Caco-2 (cell line): ENCODE results near the gene NCKAP5. TPM values are rescaled to one million over a fixed set of nuclear protein-coding genes. Genes with fewer than 3 reads are reported as not detected.

Experiments
- BruUV-seq: library from RNA; stranded (reverse); fragments of 400-500 nt; replicated peaks from 2 replicates; lab custom pipeline; 2021; lab: Mats Ljungman, UMichigan
- CTCF ChIA-PET: fragments of 300-600 bp; sonication (Branson Sonifier 250); formaldehyde crosslinking; loops from one replicate; lab custom pipeline; 2022; ENCODE audit warnings: antibody characterized with exemption; lab: Charles Lee
- POLR2A ChIA-PET: fragments of 300-600 bp; sonication (Branson Sonifier 250); formaldehyde crosslinking; loops from one replicate; lab custom pipeline; 2022; ENCODE audit warnings: antibody characterized with exemption; lab: Charles Lee
- DNase-seq, 2 experiments: peaks; one replicate each; pipeline versions ENCODE4 v3.0.0 to v3.0.0-alpha.2; 2020 to 2022
- H3K27me3 ChIP-seq: replicated peaks from 2 replicates; pipeline ENCODE4 v1.6.0; 2011; ENCODE audit warnings: low read length; ENCODE audit not compliant: control insufficient read depth, insufficient read depth
- H3K36me3 ChIP-seq: 2 replicates; pipeline ENCODE4 v1.5.1; 2011; ENCODE audit warnings: low read length; ENCODE audit not compliant: control insufficient read depth, insufficient read depth
- H3K4me1 ChIP-seq: fragments of 250-450 bp; sonication (Bioruptor Pico); 2 replicates; pipeline ENCODE4 v1.5.1; 2020; ENCODE audit warnings: mild to moderate bottlenecking
- H3K4me3 ChIP-seq: 2 replicates; pipeline ENCODE4 v1.5.1; 2011; ENCODE audit warnings: low read depth, mild to moderate bottlenecking, control low read depth, low read length
- H3K9me3 ChIP-seq: fragments of 250-450 bp; sonication (Bioruptor Pico); 2 replicates; pipeline ENCODE4 v1.5.1; 2020; ENCODE audit warnings: mild to moderate bottlenecking, moderate library complexity
- H3K27ac Mint-ChIP-seq: one replicate; pipeline ENCODE4 v1.8.0; 2022; ENCODE audit warnings: mixed read lengths; ENCODE audit not compliant: unreplicated experiment
- H3K27me3 Mint-ChIP-seq: one replicate; pipeline ENCODE4 v1.8.0; 2022; ENCODE audit warnings: mixed read lengths; ENCODE audit not compliant: insufficient read depth, unreplicated experiment
- H3K36me3 Mint-ChIP-seq: one replicate; pipeline ENCODE4 v1.8.0; 2022; ENCODE audit warnings: mild to moderate bottlenecking, mixed read lengths; ENCODE audit not compliant: insufficient read depth, unreplicated experiment
- H3K4me1 Mint-ChIP-seq: one replicate; pipeline ENCODE4 v1.8.0; 2022; ENCODE audit warnings: low read depth, mixed read lengths; ENCODE audit not compliant: unreplicated experiment
- H3K4me3 Mint-ChIP-seq: one replicate; pipeline ENCODE4 v1.8.0; 2022; ENCODE audit warnings: mild to moderate bottlenecking, moderate library complexity, mixed read lengths; ENCODE audit not compliant: unreplicated experiment
- H3K9me3 Mint-ChIP-seq: one replicate; pipeline ENCODE4 v1.8.0; 2022; ENCODE audit warnings: mixed read lengths; ENCODE audit not compliant: unreplicated experiment
- intact Hi-C: fragments of 100-400 bp; cut with micrococcal nuclease; formaldehyde crosslinking; loops from one replicate; pipeline ENCODE4 v1.10.0; 2022; ENCODE audit not compliant: unreplicated experiment
- total RNA-seq: library from RNA; stranded (reverse); gene quantifications from 2 replicates; pipeline ENCODE4 v1.2.3, GENCODE V29; 2022
- TF ChIP-seq, protein P1 (sequence below), 2 experiments: fragments of 200-600 bp in 1 of 2; IDR thresholded peaks; 1 replicate in 1 of 2; 2 replicates in 1 of 2; pipeline versions ENCODE4 v1.5.1 to v1.8.0; 2011 to 2022; ENCODE audit warnings: antibody characterized with exemption in 1 of 2, control low read depth in 1 of 2, inconsistent platforms in 1 of 2, low read depth in 1 of 2, low read length in 1 of 2, mild to moderate bottlenecking in 1 of 2, moderate library complexity in 1 of 2; ENCODE audit not compliant: insufficient read depth in 1 of 2, severe bottlenecking in 1 of 2, unreplicated experiment in 1 of 2

Gene NCKAP5
- total RNA-seq, 1 experiment from 2014 or later = 3.8 TPM

DNA sequence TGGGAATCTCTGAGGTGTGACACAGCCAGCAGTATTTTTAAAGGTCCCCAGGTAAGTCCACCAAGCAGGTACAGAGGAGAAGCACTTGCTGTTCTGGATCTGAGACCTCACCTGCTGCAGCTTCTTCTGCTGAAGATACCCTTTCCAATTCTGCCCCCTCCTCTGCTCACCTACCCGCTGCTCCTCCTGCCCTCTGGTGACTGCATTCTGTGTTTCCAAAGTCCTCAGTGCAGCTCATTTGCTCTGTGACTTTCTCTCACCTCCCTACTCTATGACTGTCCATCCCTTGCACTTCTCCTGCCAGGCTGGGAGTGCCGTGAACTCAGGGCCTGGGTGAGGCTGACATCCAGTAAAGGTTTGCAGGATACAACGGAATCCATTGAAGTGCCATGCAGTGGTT is 693.1 kb downstream of the NCKAP5 start:
- Mint-ChIP-seq H3K27me3 (no peaks in the 10 kb centered on the region), H3K27ac (no peak overlapping the region), H3K9me3 (no peaks in the 10 kb centered on the region), H3K4me3 (no peak overlapping the region), H3K4me1 (no peaks in the 10 kb centered on the region), H3K36me3 (no peaks in the 10 kb centered on the region)
- no peaks in the 10 kb centered on the region for H3K27me3 ChIP-seq
- DNase-seq = no peak
- TF ChIP-seq, protein P1, sequence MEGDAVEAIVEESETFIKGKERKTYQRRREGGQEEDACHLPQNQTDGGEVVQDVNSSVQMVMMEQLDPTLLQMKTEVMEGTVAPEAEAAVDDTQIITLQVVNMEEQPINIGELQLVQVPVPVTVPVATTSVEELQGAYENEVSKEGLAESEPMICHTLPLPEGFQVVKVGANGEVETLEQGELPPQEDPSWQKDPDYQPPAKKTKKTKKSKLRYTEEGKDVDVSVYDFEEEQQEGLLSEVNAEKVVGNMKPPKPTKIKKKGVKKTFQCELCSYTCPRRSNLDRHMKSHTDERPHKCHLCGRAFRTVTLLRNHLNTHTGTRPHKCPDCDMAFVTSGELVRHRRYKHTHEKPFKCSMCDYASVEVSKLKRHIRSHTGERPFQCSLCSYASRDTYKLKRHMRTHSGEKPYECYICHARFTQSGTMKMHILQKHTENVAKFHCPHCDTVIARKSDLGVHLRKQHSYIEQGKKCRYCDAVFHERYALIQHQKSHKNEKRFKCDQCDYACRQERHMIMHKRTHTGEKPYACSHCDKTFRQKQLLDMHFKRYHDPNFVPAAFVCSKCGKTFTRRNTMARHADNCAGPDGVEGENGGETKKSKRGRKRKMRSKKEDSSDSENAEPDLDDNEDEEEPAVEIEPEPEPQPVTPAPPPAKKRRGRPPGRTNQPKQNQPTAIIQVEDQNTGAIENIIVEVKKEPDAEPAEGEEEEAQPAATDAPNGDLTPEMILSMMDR (IDR thresholded peaks at IDR 0.05; ENCODE audit: insufficient read depth in 1 of 2, low read depth in 1 of 2, low read length in 1 of 2, severe bottlenecking in 1 of 2, unreplicated experiment in 1 of 2) = no peak
- no TSS peak for BruUV-seq
- no peaks in the 10 kb centered on the region for H3K36me3 ChIP-seq
- no peaks in the 10 kb centered on the region for H3K4me1 ChIP-seq
- ChIA-PET CTCF (no interaction called here), POLR2A (no interaction called here)
- H3K9me3 ChIP-seq = no peaks in the 10 kb centered on the region
- intact Hi-C loops = no loop called here
- no peak overlapping the region for H3K4me3 ChIP-seq

DNA sequence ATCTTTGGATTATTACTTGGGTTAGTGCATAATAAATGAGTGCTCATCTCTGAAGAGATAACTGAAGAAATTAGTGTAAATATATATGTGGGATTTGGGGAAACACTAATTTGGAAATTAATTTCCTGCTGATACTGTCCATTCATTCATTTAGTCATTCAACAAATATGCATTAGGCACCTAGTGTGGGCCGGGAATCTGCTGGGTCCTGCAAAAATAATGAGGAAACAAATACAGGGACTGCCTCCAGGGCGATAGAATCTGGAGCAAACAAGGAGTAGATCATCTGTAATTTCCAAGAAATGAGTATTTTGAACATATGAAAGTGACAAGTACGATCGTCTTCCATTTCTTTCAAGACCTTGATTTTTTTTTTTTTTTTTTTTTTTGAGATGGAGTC is 694.5 kb downstream of the NCKAP5 start:
- no TSS peak for BruUV-seq
- no peaks in the 10 kb centered on the region for H3K27me3 ChIP-seq
- H3K36me3 ChIP-seq = no peaks in the 10 kb centered on the region
- H3K27me3 Mint-ChIP-seq = peaks cover 3% of the 10 kb centered on the region
- no peaks in the 10 kb centered on the region for H3K36me3 Mint-ChIP-seq
- no peaks in the 10 kb centered on the region for H3K4me1 Mint-ChIP-seq
- no peaks in the 10 kb centered on the region for H3K9me3 Mint-ChIP-seq
- H3K27ac Mint-ChIP-seq = no peak overlapping the region
- no peak overlapping the region for H3K4me3 Mint-ChIP-seq
- no peak overlapping the region for H3K4me3 ChIP-seq
- H3K4me1 ChIP-seq = no peaks in the 10 kb centered on the region
- ChIA-PET POLR2A (no interaction called here), CTCF (no interaction called here)
- TF ChIP-seq, protein P1 (IDR thresholded peaks at IDR 0.05; ENCODE audit: insufficient read depth in 1 of 2, low read depth in 1 of 2, low read length in 1 of 2, severe bottlenecking in 1 of 2, unreplicated experiment in 1 of 2) = no peak
- H3K9me3 ChIP-seq = no peaks in the 10 kb centered on the region
- intact Hi-C loops = no loop called here
- no peak for DNase-seq

DNA sequence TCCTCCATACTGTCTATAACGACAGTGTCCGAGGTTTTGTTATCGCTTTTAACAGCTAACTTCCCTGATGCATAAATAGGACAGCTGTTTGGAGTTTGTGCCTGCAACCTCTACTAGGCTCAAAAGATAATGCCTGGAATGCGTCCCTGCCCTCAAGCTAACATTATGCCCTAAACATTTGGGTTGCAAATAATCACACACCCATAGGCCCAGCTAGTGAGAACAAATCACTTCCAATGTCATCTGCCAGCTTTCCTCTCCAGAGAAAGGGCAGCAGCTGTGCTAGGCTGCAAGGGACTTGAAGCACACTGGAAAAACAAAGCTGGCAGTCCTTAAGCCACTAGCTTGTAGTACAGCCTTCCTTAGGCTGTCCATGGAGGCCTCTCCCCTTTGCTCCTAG is 696.4 kb downstream of the NCKAP5 start:
- H3K9me3 ChIP-seq = no peaks in the 10 kb centered on the region
- ChIA-PET POLR2A (no interaction called here), CTCF (no interaction called here)
- no peak overlapping the region for H3K4me3 ChIP-seq
- H3K9me3 Mint-ChIP-seq = no peaks in the 10 kb centered on the region
- intact Hi-C loops = no loop called here
- TF ChIP-seq, protein P1 (IDR thresholded peaks at IDR 0.05; ENCODE audit: insufficient read depth in 1 of 2, low read depth in 1 of 2, low read length in 1 of 2, severe bottlenecking in 1 of 2, unreplicated experiment in 1 of 2) = no peak
- BruUV-seq = no TSS peak
- no peak overlapping the region for H3K27ac Mint-ChIP-seq
- no peaks in the 10 kb centered on the region for H3K36me3 ChIP-seq
- no peak for DNase-seq
- H3K27me3 ChIP-seq = no peaks in the 10 kb centered on the region
- H3K4me3 Mint-ChIP-seq = no peak overlapping the region
- peaks cover 5% of the 10 kb centered on the region for H3K27me3 Mint-ChIP-seq
- H3K36me3 Mint-ChIP-seq = no peaks in the 10 kb centered on the region
- H3K4me1 ChIP-seq = no peaks in the 10 kb centered on the region
- no peaks in the 10 kb centered on the region for H3K4me1 Mint-ChIP-seq
